Vagina (tissue), 2 donors: Measurements from ENCODE around the gene NDUFB10.

Experiments
- CTCF ChIP-seq, 3 experiments: fragments of 450-650 bp in 2 of 3; fragments of 200-600 bp in 1 of 3; sonication (generic) in 1 of 3; IDR thresholded peaks; one replicate each; pipeline ENCODE4 v1.5.1; 2017 to 2019; ENCODE audit warnings: antibody characterized with exemption in 3 of 3, mild to moderate bottlenecking in 2 of 3, moderate library complexity in 2 of 3
- POLR2A ChIP-seq, 2 donors: fragments of 450-650 bp; IDR thresholded peaks; one replicate each; pipeline ENCODE4 v1.6.1; 2017; ENCODE audit warnings: antibody characterized with exemption in 2 of 2, mild to moderate bottlenecking in 2 of 2, moderate library complexity in 2 of 2

GRCh38 chr16:1980030-1980769 lies 20.9 kb downstream of the NDUFB10 start:
- TF ChIP-seq CTCF (IDR thresholded peaks at IDR 0.05) (no peak), POLR2A (IDR thresholded peaks at IDR 0.05) (no peak)
